ENCODE results near the gene TOMT.
"Not testable (repeated sequence)": the region's sequence is repeated elsewhere in the genome, so short reads cannot be mapped to it uniquely, and the experiment has no call there.

The TOMT gene

GRCh38 chr11:72127923-72128322 lies 22.2 kb downstream of the TOMT start:
- DNase-seq (ENCODE audit: low spot score) = no peak

- no peak for DNase-seq (ENCODE audit: low spot score)
Observed at GRCh38 chr11:72129381-72129780, 23.7 kb downstream of the TOMT start.

DNA sequence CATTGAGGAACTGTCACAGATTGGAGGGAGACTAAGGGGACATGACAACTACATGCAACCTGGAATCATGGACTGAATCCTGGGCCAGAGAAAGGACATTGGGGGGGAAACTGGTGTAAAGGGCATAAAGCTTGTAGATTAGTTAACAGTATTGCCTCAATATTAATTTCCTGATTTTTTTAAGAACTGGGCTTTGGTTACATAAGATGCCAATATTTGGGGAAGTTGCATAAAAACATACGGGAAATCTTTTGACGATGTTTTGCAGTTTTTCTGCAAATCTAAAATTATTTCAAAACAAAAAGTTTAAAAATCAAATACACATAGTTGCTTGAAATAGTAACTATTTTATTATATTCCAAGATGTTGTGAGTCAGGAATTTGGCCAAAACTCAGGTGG lies 26.9 kb downstream of the TOMT start:
- DNase-seq (ENCODE audit: low spot score) = no peak

- not testable (repeated sequence) for DNase-seq (ENCODE audit: low spot score)
Observed at GRCh38 chr11:72135473-72135872, 29.7 kb downstream of the TOMT start, which contains the start of gene FOLR3. TSS of gene FOLR3 (plus strand) at chr11:72135725. CDS start at chr11:72135953, 228 bp downstream.

GRCh38 chr11:72135891-72136683 lies 30.4 kb downstream of the TOMT start:
- DNase-seq (ENCODE audit: low spot score) = no peak

GRCh38 chr11:72136684-72137262 lies 31.0 kb downstream of the TOMT start:
- DNase-seq (ENCODE audit: low spot score) = no peak

DNA sequence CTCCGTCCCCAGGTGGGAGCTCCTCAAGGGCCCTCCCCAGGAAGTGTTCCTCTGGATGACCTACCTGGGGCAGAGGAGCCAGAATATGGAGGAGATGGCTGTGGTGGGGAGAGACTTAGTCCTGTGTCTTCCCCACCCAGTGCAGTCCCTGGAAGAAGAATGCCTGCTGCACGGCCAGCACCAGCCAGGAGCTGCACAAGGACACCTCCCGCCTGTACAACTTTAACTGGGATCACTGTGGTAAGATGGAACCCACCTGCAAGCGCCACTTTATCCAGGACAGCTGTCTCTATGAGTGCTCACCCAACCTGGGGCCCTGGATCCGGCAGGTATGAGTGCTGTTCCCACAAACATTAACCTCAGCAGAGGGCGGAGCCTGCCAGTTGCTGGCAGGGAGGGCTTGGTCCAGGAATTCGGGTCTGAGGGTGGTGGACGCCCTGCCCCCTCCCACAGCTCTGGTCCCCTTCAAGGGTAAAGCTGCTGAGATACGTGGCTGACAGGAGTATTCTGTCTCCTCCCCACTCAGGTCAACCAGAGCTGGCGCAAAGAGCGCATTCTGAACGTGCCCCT lies 33.2 kb downstream of the TOMT start:
- DNase-seq (ENCODE audit: low spot score) = no peak

GRCh38 chr11:72139500-72139899 lies 33.8 kb downstream of the TOMT start:
- no peak for DNase-seq (ENCODE audit: low spot score)

- DNase-seq (ENCODE audit: low spot score) = no peak
Observed at GRCh38 chr11:72140661-72141060, 34.9 kb downstream of the TOMT start.

DNA sequence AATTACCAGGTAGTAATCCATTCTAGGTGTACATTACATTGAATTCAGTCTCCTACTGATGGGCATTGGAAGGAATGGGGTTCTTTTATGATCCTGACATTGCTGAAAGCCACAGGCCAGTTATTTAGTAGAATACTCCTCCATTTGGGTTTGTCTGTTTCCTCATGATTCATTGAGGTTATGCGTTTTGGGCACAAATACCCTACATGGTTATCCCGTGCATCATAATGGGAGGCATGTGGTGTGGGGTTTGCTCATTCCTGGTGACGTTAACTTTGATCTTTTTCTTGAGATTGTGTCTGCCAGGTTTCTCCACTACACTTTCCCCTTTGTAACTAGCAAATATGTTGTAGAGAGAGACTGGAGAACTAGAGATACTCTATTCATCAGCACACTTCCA lies 35.3 kb downstream of the TOMT start:
- DNase-seq (ENCODE audit: low spot score) = no peak

DNA sequence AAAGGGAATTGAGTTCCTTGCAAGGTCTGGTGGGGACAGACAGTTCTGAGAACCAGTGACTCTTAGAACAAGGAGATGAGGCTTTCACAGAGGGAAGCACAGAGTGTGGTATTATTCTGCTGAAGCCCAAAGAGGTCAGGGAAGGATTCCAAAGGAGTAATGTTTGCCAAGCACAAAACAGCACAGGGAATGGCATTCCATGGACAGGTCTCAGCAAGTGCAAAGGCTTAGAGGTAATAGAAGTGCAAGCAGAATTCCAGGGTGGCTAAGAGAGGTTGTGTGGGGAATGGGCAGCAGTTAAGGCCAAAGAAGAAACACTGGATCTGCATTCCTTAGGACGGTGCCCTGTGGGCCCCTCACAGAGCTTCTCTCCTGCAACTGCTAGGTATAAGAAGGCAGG lies 36.4 kb downstream of the TOMT start:
- DNase-seq (ENCODE audit: low spot score) = not testable (repeated sequence)

GRCh38 chr11:72142543-72142942 lies 36.8 kb downstream of the TOMT start:
- DNase-seq (ENCODE audit: low spot score) = not testable (repeated sequence)

DNA sequence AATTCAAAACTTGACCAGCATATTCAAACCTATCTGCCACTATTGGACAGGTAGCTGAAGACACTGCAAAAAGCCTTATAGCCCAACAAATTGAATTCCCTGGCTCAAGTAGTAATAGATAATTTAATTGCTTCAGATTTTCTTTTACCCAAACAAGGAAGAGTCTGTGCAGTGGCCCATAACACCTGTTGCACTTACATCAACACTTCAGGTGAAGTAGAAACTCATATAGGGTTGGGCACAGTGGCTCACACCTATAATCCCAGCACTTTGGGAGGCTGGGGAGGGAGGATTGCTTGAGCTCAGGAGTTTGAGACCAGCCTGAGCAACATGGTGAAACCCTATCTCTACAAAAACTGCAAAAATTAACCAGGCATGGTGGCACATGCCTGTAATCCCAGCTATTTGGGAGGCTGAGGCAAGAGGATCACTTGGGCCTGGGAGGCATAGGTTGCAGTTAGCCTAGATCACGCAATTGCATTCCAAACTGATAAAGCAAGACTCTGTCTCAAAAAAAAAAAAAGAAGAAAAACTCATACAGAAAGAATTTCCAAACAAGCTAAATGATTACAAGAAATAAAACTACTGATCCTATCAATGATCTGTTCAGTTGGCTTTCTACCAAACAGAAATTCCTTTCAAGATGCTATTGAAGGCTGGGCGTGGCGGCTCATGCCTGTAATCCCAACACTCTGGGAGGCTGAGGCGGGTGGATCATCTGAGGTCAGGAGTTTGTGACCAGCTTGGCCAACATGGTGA lies 39.3 kb downstream of the TOMT start:
- DNase-seq (ENCODE audit: low spot score) = no peak

GRCh38 chr11:72146625-72147024 lies 40.9 kb downstream of the TOMT start:
- no peak for DNase-seq (ENCODE audit: low spot score)

DNA sequence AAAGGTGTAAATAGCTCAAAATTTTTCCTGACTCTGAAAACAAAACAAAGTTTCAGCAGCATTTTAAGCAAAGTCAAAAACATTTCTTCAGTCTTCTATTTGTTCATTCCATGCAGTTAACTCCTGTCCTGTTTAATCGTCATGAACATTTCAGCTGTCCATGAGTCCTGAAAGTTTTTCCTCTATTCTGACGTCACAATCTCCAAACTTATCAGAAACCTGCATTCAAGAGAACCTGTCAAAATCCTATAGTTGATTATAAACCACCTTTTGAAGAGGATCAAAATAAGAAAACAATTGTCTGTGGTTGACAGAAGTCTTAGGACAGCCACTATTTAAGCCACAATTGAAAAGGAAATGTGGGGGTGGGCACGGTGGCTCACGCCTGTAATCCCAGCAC lies 45.2 kb downstream of the TOMT start:
- DNase-seq (ENCODE audit: low spot score) = no peak

DNA sequence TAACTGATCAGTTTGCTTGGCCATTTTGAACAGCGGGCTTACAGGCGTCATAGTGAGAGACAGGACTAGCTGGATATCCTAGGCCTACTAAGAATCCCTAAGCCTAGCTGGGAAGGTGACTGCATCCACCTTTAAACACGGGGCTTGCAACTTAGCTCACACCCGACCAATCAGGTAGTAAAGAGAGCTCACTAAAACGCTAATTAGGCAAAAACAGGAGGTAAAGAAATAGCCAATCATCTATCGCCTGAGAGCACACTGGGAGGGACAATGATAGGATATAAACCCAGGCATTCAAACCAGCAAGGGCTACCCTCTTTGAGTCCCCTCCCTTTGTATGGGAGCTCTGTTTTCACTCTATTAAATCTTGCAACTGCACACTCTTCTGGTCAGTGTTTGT lies 48.1 kb downstream of the TOMT start:
- not testable (repeated sequence) for DNase-seq (ENCODE audit: low spot score)

- no peak for DNase-seq (ENCODE audit: low spot score)
Observed at GRCh38 chr11:72154816-72155215, 49.1 kb downstream of the TOMT start.

- no peak for DNase-seq (ENCODE audit: low spot score)
Observed at GRCh38 chr11:72155751-72156150, 50.0 kb downstream of the TOMT start.

DNA sequence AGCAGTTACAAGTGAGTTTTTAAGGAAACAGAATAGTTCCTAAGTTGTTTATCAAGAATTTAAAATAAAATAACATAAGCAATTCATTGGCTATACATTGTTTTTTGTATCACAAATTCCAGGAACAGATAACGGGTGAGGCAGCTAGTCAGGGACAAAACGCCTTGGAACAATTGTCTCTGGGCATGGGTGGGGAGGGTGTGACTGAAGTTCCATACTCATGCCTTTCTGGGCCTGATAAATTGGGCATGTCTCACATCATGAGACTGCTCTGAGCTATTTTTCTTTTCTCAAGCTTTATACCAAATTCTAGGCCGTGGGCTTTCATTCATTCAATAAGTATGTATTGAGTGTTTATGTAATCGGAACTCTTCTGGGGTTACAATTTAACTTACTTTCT lies 51.4 kb downstream of the TOMT start:
- no peak for DNase-seq (ENCODE audit: low spot score)
